ENCODE data around the gene GPR132. TPM values are rescaled to one million over a fixed set of nuclear protein-coding genes. Genes with fewer than 3 reads are reported as not detected.

The GPR132 gene
- total and polyA plus RNA-seq, 2 donors (not counting 3 experiments of a cell fraction or from before 2014, with no cell fraction given), result not detected

GRCh38 chr14:105093431-105094192 lies 28.4 kb upstream of the GPR132 start:
- H3K4me2 ChIP-seq (ENCODE audit: insufficient read depth, low read length), result peak overlapping the region; percentile 69
- no peak for TF ChIP-seq POLR2A (IDR thresholded peaks at IDR 0.05; ENCODE audit: low read depth, low read length)
- no peak for TF ChIP-seq GATA2 (IDR thresholded peaks at IDR 0.05; ENCODE audit: insufficient read depth, insufficient read length, low read depth, low read length)
- TF ChIP-seq MAX (IDR thresholded peaks at IDR 0.05; ENCODE audit: insufficient read depth, insufficient read length), result no peak
- TF ChIP-seq CTCF (IDR thresholded peaks at IDR 0.05; ENCODE audit: extremely low read depth in 1 of 2, insufficient read depth in 1 of 2, low read depth in 1 of 2, low read length in 2 of 2), result peak; percentile 48 to 82
- no peak for TF ChIP-seq EZH2 (IDR thresholded peaks at IDR 0.05; ENCODE audit: borderline replicate concordance, low read depth, low read length, severe bottlenecking)

More at GRCh38 chr14:105093431-105094192, 28.4 kb upstream of the GPR132 start:
- dilution Hi-C loops (cut with MboI; ENCODE audit: extremely low pct_ligation_motif_present, low sequenced_read_pairs) (no loop called here), intact Hi-C loops (cut with micrococcal nuclease) (loop anchor here (1.0 kb wide), 2 partner anchors 76 to 106 kb away; no protein-coding TSS in a partner anchor)
- CTCF ChIA-PET, result interaction anchor here (0.6 to 1.6 kb wide), 6 partner anchors 11 to 259 kb away, joined by 3 to 6 read pairs (median 4); partner anchors contain the start of genes BTBD6 and JAG2
- H3K79me2 ChIP-seq (ENCODE audit: control insufficient read depth, insufficient read depth, low read length), result no peaks in the 10 kb centered on the region
- POLR2A ChIA-PET, result no interaction called here
- peak; percentile 72 for FAIRE-seq
- H3K9me3 ChIP-seq (replicated peaks; ENCODE audit: control insufficient read depth, insufficient read depth, low read length), result no peaks in the 10 kb centered on the region
- BruUV-seq (replicated peaks), result no TSS peak
- H2AFZ ChIP-seq (ENCODE audit: low read depth, low read length), result peak overlapping the region; percentile 90
- DNase-seq (ENCODE audit: low read depth, low spot score), result peak; percentile 68
- H3K36me3 ChIP-seq (ENCODE audit: control insufficient read depth in 2 of 2, extremely low read depth in 1 of 2, insufficient read depth in 2 of 2, low read length in 2 of 2), result no peaks in the 10 kb centered on the region
- H3K27ac ChIP-seq (ENCODE audit: insufficient read depth, low read depth, low read length), result peak overlapping the region; percentile 26
- H4K20me1 ChIP-seq (replicated peaks; ENCODE audit: control insufficient read depth, extremely low read depth, insufficient read depth, low read length), result no peaks in the 10 kb centered on the region
- no peaks in the 10 kb centered on the region for H3K27me3 ChIP-seq (ENCODE audit: control insufficient read depth in 2 of 2, insufficient read depth in 2 of 2, low read length in 2 of 2)
- peaks cover 11% of the 10 kb centered on the region for H3K4me1 ChIP-seq (ENCODE audit: control insufficient read depth, extremely low read depth, insufficient read depth, low read length)
- H3K9ac ChIP-seq (replicated peaks; ENCODE audit: extremely low read depth, insufficient read depth, low read length), result peak overlapping the region; percentile 42
- H3K4me3 ChIP-seq (replicated peaks in 1 of 3; ENCODE audit: insufficient read depth in 1 of 3, low read depth in 1 of 3, low read length in 3 of 3), result peak overlapping the region; percentile 43 to 61 (median 59)
- H3K9me1 ChIP-seq (replicated peaks; ENCODE audit: control insufficient read depth, extremely low read depth, insufficient read depth, low read length), result no peaks in the 10 kb centered on the region
